Measurements from ENCODE around the gene IL17RE. TPM values are rescaled to one million over a fixed set of nuclear protein-coding genes. Genes with fewer than 3 reads are reported as not detected.

The IL17RE gene
- total and polyA plus RNA-seq, 9 of the 15 experiments (the other 6 are each of a cell fraction or from before 2014, with no cell fraction given): 0.32 to 1.9 (median 0.51) TPM; not detected in 4

DNA sequence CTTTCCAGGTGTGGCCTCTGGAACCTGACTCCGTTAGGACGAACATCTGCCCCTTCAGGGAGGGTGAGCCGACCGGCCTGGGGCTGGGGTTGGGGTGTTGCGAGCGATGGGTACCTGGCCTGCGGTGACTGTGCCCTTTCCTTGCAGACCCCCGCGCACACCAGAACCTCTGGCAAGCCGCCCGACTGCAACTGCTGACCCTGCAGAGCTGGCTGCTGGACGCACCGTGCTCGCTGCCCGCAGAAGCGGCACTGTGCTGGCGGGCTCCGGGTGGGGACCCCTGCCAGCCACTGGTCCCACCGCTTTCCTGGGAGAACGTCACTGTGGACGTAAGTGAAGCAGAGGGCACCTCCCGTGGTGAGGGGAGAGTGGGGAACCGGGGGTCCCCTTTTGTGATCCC lies 25.5 kb downstream of the IL17RE start (continued):
- TF ChIP-seq, protein P1, sequence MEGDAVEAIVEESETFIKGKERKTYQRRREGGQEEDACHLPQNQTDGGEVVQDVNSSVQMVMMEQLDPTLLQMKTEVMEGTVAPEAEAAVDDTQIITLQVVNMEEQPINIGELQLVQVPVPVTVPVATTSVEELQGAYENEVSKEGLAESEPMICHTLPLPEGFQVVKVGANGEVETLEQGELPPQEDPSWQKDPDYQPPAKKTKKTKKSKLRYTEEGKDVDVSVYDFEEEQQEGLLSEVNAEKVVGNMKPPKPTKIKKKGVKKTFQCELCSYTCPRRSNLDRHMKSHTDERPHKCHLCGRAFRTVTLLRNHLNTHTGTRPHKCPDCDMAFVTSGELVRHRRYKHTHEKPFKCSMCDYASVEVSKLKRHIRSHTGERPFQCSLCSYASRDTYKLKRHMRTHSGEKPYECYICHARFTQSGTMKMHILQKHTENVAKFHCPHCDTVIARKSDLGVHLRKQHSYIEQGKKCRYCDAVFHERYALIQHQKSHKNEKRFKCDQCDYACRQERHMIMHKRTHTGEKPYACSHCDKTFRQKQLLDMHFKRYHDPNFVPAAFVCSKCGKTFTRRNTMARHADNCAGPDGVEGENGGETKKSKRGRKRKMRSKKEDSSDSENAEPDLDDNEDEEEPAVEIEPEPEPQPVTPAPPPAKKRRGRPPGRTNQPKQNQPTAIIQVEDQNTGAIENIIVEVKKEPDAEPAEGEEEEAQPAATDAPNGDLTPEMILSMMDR (IDR thresholded peaks at IDR 0.05 in 2 of 3, conservative IDR thresholded peaks at IDR 0.05 in 1 of 3; ENCODE audit: insufficient read depth in 2 of 3, low read depth in 1 of 3, low read length in 3 of 3): no peak
- TF ChIP-seq MCM5 (IDR thresholded peaks at IDR 0.05; ENCODE audit: low read depth): no peak
- TF ChIP-seq, protein P2, sequence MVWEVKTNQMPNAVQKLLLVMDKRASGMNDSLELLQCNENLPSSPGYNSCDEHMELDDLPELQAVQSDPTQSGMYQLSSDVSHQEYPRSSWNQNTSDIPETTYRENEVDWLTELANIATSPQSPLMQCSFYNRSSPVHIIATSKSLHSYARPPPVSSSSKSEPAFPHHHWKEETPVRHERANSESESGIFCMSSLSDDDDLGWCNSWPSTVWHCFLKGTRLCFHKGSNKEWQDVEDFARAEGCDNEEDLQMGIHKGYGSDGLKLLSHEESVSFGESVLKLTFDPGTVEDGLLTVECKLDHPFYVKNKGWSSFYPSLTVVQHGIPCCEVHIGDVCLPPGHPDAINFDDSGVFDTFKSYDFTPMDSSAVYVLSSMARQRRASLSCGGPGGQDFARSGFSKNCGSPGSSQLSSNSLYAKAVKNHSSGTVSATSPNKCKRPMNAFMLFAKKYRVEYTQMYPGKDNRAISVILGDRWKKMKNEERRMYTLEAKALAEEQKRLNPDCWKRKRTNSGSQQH (CRISPR knock-in tag; IDR thresholded peaks at IDR 0.05): no peak

DNA sequence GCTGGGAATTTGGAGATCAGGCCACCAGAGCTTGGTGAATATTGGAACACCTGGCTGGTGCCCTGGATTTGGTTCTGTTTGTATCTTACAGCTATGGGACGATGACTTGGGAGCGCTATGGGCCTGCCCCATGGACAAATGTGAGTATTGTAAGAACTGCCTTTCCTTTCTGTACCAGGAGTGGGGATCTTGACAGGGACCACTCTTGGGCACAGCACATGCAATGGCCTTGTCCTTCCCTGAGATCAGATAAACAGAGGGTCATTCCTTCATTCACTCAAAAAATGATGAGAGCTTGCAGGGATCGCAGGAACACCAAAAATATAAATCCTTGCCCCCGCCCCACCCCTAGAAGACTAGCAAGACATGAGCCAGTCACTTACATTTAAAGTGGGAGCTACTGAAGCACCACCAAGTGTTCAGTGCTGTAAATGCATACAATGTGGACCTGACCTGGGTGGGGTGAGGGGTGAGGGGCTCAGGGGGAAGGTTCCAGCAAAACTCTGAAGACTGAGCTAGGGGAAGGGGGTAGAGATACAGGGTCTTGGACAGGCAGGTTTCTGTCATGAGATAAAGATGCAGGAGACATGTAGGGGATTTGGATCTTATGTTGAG lies 28.3 kb downstream of the IL17RE start:
- H3K36me3 ChIP-seq (ENCODE audit: control insufficient read depth, insufficient read depth, low read length): peaks cover 7% of the 10 kb centered on the region
- BruUV-seq (replicated peaks): no TSS peak
- H3K9me3 ChIP-seq (replicated peaks; ENCODE audit: control insufficient read depth, insufficient read depth, low read depth, low read length): no peaks in the 10 kb centered on the region
- no peak overlapping the region for H2AFZ ChIP-seq (ENCODE audit: low read depth, low read length)
- ChIA-PET POLR2A (interaction anchor here (0.6 to 2.5 kb wide), 7 partner anchors 10 to 169 kb away, joined by 3 to 11 read pairs (median 5); partner anchors contain the start of gene IL17RC), CTCF (ENCODE audit: low intra/inter-chr PET ratio) (no interaction called here)
- H3K4me1 ChIP-seq (replicated peaks in 1 of 2; ENCODE audit: control insufficient read depth in 2 of 2, insufficient read depth in 2 of 2, low read length in 2 of 2): peaks cover 11 to 36% of the 10 kb centered on the region in 2 experiments; a peak in 4 of 5 replicates
- H3K9ac ChIP-seq (ENCODE audit: insufficient read depth in 1 of 2, low read depth in 2 of 2, low read length in 2 of 2): no peak overlapping the region
- H3K9me1 ChIP-seq (ENCODE audit: control insufficient read depth, insufficient read depth, low read length): no peaks in the 10 kb centered on the region
- no peak for ATAC-seq
- H3K4me2 ChIP-seq (ENCODE audit: insufficient read depth, low read length): no peak overlapping the region
- H3K27me3 ChIP-seq (ENCODE audit: control insufficient read depth in 2 of 2, insufficient read depth in 2 of 2, low read length in 2 of 2): no peaks in the 10 kb centered on the region
- H3K27ac ChIP-seq (ENCODE audit: extremely low read depth, low read depth, low read length): no peak overlapping the region
- peaks cover 17% of the 10 kb centered on the region for H3K79me2 ChIP-seq (ENCODE audit: control insufficient read depth, insufficient read depth, low read length)
- peak in 1 of 4 experiments; percentile 49 for DNase-seq (ENCODE audit: extremely low read depth in 1 of 4, low spot score in 3 of 4)
- H3K4me3 ChIP-seq: no peak overlapping the region
- FAIRE-seq: no peak
- no peaks in the 10 kb centered on the region for H4K20me1 ChIP-seq (replicated peaks; ENCODE audit: control insufficient read depth, insufficient read depth, low read length)
- intact Hi-C loops (cut with micrococcal nuclease): loop anchor here (5.0 to 10.0 kb wide), 5 partner anchors 69 to 294 kb away; partner anchors contain the start of gene VHL
- in situ Hi-C loops (cut with MboI): no loop called here
- 89% methylated on average over 4 of the region's 4 CpGs for WGBS (ENCODE audit: insufficient coverage, low coverage, missing lambda C conversion rate)
- TF ChIP-seq PTBP1 (IDR thresholded peaks at IDR 0.05; ENCODE audit: low read depth, low read length) (no peak), TRIM28 (IDR thresholded peaks at IDR 0.05) (peak; percentile 81), HLTF (IDR thresholded peaks at IDR 0.05) (no peak), ZNF436 (CRISPR knock-in tag; IDR thresholded peaks at IDR 0.05) (no peak), ZNF57 (CRISPR knock-in tag; IDR thresholded peaks at IDR 0.05) (no peak), ZNF717 (CRISPR knock-in tag; IDR thresholded peaks at IDR 0.05) (no peak), ZNF24 (IDR thresholded peaks at IDR 0.05) (0 out of 2 replicates have a peak, but pooled peaks have one; percentile 20), POLR3A (IDR thresholded peaks at IDR 0.05; ENCODE audit: borderline replicate concordance, extremely low read depth, insufficient read depth, insufficient read length) (no peak), NFRKB (IDR thresholded peaks at IDR 0.05; ENCODE audit: low read depth) (no peak), SOX6 (IDR thresholded peaks at IDR 0.05) (no peak), ZZZ3 (IDR thresholded peaks at IDR 0.05) (no peak), SREBF1 (IDR thresholded peaks at IDR 0.05; ENCODE audit: borderline replicate concordance, low read depth, low read length) (no peak), CBX3 (IDR thresholded peaks at IDR 0.05; ENCODE audit: borderline replicate concordance in 1 of 2, low read length in 2 of 2) (peak in 1 of 2 experiments; percentile 65; a peak in 1 of 3 replicates)
- TF ChIP-seq, protein P3, sequence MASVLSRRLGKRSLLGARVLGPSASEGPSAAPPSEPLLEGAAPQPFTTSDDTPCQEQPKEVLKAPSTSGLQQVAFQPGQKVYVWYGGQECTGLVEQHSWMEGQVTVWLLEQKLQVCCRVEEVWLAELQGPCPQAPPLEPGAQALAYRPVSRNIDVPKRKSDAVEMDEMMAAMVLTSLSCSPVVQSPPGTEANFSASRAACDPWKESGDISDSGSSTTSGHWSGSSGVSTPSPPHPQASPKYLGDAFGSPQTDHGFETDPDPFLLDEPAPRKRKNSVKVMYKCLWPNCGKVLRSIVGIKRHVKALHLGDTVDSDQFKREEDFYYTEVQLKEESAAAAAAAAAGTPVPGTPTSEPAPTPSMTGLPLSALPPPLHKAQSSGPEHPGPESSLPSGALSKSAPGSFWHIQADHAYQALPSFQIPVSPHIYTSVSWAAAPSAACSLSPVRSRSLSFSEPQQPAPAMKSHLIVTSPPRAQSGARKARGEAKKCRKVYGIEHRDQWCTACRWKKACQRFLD (CRISPR knock-in tag; IDR thresholded peaks at IDR 0.05): no peak

All from K562 (cell line).